Activated CD4-positive, CD25-positive, alpha-beta regulatory T cell treated with anti-CD3 and anti-CD28 coated beads, Interleukin-2, amount 50 U/mL, for 72 hours (primary cell): Measurements from ENCODE around the gene PFKFB4.

Experiments
- DNase-seq: peaks from one replicate; pipeline ENCODE4 v3.0.0; 2021

PFKFB4 gene

GRCh38 chr3:48581621-48582481 lies 25.2 kb upstream of the PFKFB4 start:
- DNase-seq: no peak

- no peak for DNase-seq
Measured at GRCh38 chr3:48576647-48577046, 20.0 kb upstream of the PFKFB4 start.

DNA sequence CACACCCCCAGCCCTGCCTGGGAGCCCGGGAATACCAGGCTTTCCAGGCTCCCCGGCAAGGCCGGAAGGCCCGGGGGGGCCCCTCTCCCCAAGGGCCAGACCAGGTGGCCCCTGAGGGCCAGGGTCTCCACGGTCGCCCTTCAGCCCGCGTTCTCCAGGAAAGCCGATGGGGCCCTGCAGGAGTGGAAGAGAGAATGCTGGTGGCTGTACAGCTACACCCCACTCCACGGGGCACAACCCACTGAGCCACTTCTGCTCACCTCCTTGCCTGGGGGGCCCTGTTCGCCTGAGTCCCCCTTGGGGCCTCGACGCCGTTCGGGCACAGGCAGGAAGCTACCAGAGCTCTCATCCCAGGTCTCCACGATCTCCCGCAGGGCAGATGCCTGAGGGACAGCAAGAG lies 18.8 kb upstream of the PFKFB4 start:
- DNase-seq: no peak

GRCh38 chr3:48573973-48574585 lies 17.5 kb upstream of the PFKFB4 start:
- no peak for DNase-seq

DNA sequence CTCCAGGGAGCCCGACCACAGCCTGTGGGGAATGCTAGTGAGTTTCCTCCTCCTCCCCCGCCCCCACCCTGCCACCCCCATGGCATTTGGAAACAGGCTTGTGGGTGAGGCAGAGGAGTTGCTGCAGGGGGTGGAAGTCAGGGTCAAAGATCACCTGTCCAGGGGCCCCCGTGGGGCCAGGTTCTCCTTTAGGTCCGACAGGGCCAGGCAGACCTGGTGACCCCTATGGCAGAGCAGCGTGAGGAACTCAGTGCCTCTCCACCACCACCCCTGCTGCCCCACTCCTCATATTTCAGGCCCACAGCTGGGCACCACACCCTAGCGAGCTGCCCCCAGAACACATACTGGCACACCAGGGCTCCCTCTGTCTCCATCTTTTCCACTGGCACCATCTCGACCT lies 15.9 kb upstream of the PFKFB4 start:
- no peak for DNase-seq

DNA sequence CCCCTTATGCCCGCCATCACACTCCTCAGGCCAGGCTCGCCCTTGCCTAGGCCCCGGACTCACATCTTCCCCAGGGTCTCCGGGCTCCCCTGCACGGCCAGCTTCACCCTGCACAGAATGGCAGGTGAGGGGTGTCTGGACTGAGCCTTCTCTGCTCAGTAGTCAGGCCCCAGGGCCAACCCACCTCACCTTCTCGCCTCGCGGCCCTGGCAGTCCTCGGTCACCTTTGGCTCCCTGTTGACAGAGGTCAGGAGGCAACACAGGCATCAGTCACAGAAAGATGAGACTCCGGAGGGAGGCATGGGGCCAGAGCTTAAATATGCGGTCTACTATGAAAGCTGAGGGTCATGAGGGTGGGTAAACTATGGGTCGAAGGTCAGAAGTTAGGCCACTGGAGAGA lies 15.3 kb upstream of the PFKFB4 start:
- no peak for DNase-seq

DNA sequence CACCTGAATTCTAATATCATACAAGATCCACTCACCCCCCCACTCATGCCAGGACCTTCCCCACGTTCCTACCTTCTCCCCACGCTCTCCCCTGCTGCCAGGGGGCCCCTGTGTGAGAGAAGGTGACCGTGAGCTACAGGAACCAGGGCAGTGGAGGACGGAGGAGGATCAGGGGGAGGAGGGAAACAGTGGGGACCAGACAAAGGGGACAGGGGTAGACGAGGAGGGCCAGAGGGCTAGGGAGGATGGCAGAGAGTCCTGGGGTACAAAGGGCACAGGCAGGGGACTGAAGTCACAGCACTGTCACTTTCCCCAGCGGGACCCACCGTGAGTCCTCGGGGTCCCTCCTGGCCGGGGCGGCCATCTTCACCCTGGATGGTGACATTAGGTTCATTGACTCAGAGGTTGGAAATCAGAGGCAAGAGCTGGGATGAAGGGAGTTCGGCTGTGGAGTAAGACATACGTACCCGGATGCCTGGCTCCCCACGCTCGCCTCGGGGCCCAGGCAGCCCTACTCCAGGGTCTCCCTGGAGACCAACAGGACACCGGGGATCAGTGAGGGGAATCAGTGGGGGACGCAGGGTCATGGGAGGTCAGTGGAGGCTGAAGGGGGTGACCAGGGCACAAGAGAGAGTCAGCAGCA lies 13.3 kb upstream of the PFKFB4 start:
- DNase-seq: no peak

GRCh38 chr3:48569400-48569799 lies 12.8 kb upstream of the PFKFB4 start:
- DNase-seq: no peak

- DNase-seq: no peak
Measured at GRCh38 chr3:48568476-48568875, 11.9 kb upstream of the PFKFB4 start.

- no peak for DNase-seq
Measured at GRCh38 chr3:48567500-48567899, 10.9 kb upstream of the PFKFB4 start.

DNA sequence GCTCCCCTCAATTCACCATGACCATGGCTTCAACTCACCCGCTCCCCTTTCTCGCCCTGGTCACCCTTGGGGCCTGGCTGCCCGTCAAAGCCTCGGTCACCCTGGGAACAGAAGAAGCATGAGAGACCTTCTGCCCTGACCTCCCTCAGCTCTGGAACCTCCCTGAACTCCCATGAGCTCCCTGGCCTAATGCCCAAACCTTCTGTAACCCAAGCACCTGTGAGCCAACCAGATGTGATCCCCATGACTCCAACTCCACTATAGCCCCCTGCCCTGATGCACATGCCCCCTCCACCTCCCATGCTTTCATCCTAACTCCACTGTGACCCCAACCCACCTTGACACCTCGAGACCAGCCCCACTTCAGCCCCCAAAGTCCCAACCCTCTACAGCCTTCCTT lies 10.5 kb upstream of the PFKFB4 start:
- DNase-seq: no peak

GRCh38 chr3:48566401-48566760 lies 9.8 kb upstream of the PFKFB4 start:
- no peak for DNase-seq

DNA sequence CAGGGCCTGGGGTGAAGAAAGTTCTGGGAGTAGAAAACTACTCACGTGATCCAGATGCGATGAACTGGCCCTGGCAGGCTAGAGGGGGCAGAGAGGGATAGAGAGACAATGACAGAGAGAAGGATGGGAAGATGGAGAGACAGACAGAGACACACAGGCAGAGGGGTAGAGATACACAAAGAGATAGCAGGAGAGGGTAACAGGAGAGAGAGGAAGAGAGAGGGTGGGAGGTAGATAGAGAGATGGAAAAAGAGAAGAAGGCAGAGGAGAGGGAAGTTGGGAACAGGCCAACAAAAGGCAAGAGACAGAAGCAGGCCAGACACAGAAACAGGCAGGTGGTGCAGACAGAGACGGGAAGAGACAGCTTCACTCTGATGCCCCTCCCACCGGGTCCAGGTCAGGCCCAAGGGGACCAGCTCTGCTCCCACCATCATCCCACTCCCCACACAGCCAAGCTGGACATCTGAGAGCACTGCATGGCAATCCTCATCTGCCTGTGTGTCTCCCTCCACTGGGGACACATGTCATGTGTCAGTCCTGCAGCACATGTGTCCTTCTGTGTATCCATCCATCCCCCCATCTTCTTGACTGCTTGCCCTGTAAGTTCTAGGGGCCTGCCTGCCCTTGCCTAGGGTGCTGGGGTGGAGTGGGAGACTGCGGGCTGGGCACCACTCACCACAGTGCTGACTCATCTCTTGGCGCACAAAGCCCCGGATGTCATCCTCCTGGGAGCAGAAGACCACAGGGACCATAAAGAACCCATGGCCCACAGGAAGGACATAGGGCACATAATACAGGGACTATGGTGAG lies 9.2 kb upstream of the PFKFB4 start:
- no peak for DNase-seq

- no peak for DNase-seq
Measured at GRCh38 chr3:48565186-48565585, 8.6 kb upstream of the PFKFB4 start.

- no peak for DNase-seq
Measured at GRCh38 chr3:48564667-48565066, 8.1 kb upstream of the PFKFB4 start.

GRCh38 chr3:48564022-48564421 lies 7.4 kb upstream of the PFKFB4 start:
- no peak for DNase-seq

GRCh38 chr3:48563382-48563918 lies 6.8 kb upstream of the PFKFB4 start, which contains the start of gene UCN2:
TSS of gene UCN2 (minus strand) at chr3:48563781. CDS start at chr3:48563124, 657 bp downstream.
- no peak for DNase-seq

DNA sequence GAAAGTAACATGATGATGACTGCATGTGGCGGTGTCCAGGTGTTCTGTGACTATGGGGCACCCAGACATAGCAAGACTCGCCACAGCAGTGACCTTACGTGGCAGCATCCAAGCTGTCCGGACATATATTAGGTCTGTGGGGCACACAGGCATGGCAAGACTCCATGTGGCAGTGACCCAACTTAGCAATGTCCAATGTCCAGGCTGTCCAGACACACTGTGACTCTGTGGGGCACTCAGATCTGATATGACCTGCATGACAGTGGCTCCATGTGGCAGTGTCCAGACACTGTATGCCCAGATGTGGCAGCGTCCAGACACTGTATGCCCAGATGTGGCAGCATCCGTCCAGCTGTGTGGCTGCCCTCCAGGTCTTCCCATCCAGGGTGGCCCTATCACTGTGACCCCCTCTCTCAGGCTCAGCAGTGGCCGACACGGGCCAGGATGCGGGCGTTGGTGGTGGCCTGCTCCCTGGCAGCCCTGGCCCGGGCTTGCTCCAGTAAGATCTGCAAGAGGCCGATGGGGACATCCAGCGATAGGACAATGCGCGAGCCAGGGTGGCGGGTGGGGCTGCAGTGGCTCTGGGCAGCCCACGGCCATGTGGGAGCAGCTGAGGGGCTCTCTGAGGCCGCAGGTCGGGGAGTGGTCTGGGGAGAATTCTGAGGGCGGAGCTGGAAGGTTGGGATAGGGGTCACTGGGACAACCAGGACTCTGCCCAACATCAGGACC lies 5.9 kb upstream of the PFKFB4 start:
- no peak for DNase-seq

GRCh38 chr3:48561045-48561736 lies 4.6 kb upstream of the PFKFB4 start:
- DNase-seq: no peak

- no peak for DNase-seq
Measured at GRCh38 chr3:48560648-48561018, 4.0 kb upstream of the PFKFB4 start.

- no peak for DNase-seq
Measured at GRCh38 chr3:48558493-48559134, 2.0 kb upstream of the PFKFB4 start.
